Fibroblast of peridontal ligament (primary cell): Measurements from ENCODE around the gene PJA1.

Experiments
- DNase-seq: peaks from one replicate; pipeline ENCODE4 v3.0.0-alpha.2; 2010; ENCODE audit errors: extremely low read depth

The PJA1 gene

GRCh38 chrX:69163936-69164741 lies 1.1 kb downstream of the PJA1 start:
- DNase-seq = no peak

GRCh38 chrX:69162361-69162865 lies 2.8 kb downstream of the PJA1 start:
- no peak for DNase-seq

GRCh38 chrX:69161786-69162349 lies 3.4 kb downstream of the PJA1 start:
- no peak for DNase-seq

GRCh38 chrX:69161371-69161770 lies 3.9 kb downstream of the PJA1 start:
- no peak for DNase-seq

- peak; percentile 67 for DNase-seq
Measured at GRCh38 chrX:69158166-69158980, 6.9 kb downstream of the PJA1 start.

GRCh38 chrX:69156638-69157037 lies 8.6 kb downstream of the PJA1 start:
- no peak for DNase-seq

- no peak for DNase-seq
Measured at GRCh38 chrX:69155786-69156520, 9.3 kb downstream of the PJA1 start.

- DNase-seq = no peak
Measured at GRCh38 chrX:69154051-69154450, 11.2 kb downstream of the PJA1 start.

- DNase-seq = peak; percentile 45
Measured at GRCh38 chrX:69153060-69153730, 12.1 kb downstream of the PJA1 start.

GRCh38 chrX:69152417-69152841 lies 12.8 kb downstream of the PJA1 start:
- DNase-seq = no peak

GRCh38 chrX:69151866-69152284 lies 13.4 kb downstream of the PJA1 start:
- no peak for DNase-seq

GRCh38 chrX:69150281-69150960 lies 14.8 kb downstream of the PJA1 start:
- no peak for DNase-seq

- DNase-seq = no peak
Measured at GRCh38 chrX:69149466-69150280, 15.6 kb downstream of the PJA1 start.

GRCh38 chrX:69148946-69149345 lies 16.3 kb downstream of the PJA1 start:
- DNase-seq = no peak

GRCh38 chrX:69146739-69147138 lies 18.5 kb downstream of the PJA1 start:
- no peak for DNase-seq

GRCh38 chrX:69145714-69146113 lies 19.5 kb downstream of the PJA1 start:
- DNase-seq = no peak

- DNase-seq = no peak
Measured at GRCh38 chrX:69144838-69145680, 20.2 kb downstream of the PJA1 start.

- no peak for DNase-seq
Measured at GRCh38 chrX:69143530-69143929, 21.7 kb downstream of the PJA1 start.
